ENCODE measurements around the gene ARHGAP4. TPM values are rescaled to one million over a fixed set of nuclear protein-coding genes. Genes with fewer than 3 reads are reported as not detected.

ARHGAP4 gene
- total and polyA plus RNA-seq, 10 of the 15 experiments (the other 5 are each of a cell fraction or from before 2014, with no cell fraction given): 0.71 to 120 (median 44.3) TPM

DNA sequence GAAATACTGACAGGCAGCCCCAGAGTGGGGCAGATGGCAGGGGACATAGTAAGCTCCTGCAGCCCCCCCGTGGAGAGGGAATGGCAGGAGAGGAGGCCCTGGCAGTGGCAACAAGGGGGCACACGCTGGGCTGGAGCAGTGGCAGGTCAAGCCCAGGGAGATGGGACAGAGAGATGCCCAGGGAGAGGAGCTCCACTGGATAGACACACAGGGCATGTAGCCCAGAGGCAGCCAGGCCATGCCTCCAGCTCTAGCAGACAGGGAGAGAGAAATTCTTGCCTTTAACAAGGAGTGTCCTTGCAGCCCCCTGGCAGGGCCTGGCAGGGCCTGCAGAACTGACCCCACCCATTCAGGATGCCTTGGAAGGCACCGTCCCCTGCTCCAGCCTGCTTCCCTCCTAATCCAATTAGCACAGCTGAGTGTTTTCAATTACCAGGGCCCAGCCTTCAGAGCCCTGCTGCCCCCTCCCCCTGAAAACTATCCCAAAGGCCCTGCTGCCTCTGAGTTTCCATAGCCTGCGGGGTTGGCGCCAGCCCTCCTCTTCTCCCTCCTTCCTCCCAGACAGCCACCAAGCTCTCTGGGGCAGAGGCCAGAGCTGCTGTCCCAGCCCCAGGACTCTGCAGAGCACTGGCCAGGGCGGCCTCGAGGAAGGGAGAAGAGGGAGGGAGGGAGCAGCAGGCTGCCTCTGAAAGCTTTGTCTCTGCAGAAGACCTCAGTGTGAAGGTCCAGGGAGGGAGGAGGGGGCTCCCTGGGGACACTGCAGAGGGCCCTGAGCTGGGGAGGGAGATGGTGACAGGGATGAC lies 52.6 kb downstream of the ARHGAP4 start:
- BruUV-seq (replicated peaks): no TSS peak
- no peak overlapping the region for H2AFZ ChIP-seq (ENCODE audit: control insufficient read depth, low read depth, low read length)
- H3K4me1 ChIP-seq (ENCODE audit: control insufficient read depth, insufficient read depth, low read length): no peaks in the 10 kb centered on the region
- ATAC-seq: no peak
- no peaks in the 10 kb centered on the region; the same call in 2 of the 3 replicates for H3K9me3 ChIP-seq (replicated peaks; ENCODE audit: control insufficient read depth, insufficient read depth, low read length)
- peaks cover 2% of the 10 kb centered on the region in 2 experiments; a peak in 3 of 4 replicates for H3K27me3 ChIP-seq (replicated peaks in 1 of 2; ENCODE audit: control insufficient read depth in 2 of 2, insufficient read depth in 2 of 2, low read length in 1 of 2)
- in situ Hi-C loops (cut with MboI) (no loop called here), intact Hi-C loops (cut with micrococcal nuclease; ENCODE audit: unreplicated experiment) (no loop called here)
- ChIA-PET CTCF (interaction anchor here (0.6 kb wide), 1 partner anchor 186 kb away, joined by 3 read pairs; no protein-coding TSS in a partner anchor), POLR2A (no interaction called here), RAD21 (ENCODE audit: unreplicated experiment) (no interaction called here), SMC1A (ENCODE audit: uncharacterized antibody, unreplicated experiment) (no interaction called here)
- no peak overlapping the region for H3K9ac ChIP-seq (ENCODE audit: control insufficient read depth, insufficient read depth, low read length)
- 3% methylated on average over 7 of the region's 7 CpGs for WGBS (ENCODE audit: insufficient coverage, insufficient replicate concordance, low lambda C conversion rate, missing lambda C conversion rate)
- H3K27ac ChIP-seq (ENCODE audit: control insufficient read depth, insufficient read depth): no peak overlapping the region
- no peaks in the 10 kb centered on the region for H3K36me3 ChIP-seq (ENCODE audit: control insufficient read depth in 2 of 2, insufficient read depth in 2 of 2, low read length in 1 of 2)
- TF ChIP-seq SP1 (IDR thresholded peaks at IDR 0.05; ENCODE audit: low read depth, low read length) (no peak), HDAC6 (IDR thresholded peaks at IDR 0.05; ENCODE audit: unreplicated experiment) (no peak), BHLHE40 (IDR thresholded peaks at IDR 0.05; ENCODE audit: borderline replicate concordance in 1 of 2, low read depth in 2 of 2, low read length in 1 of 2) (no peak), IRF3 (IDR thresholded peaks at IDR 0.05) (no peak), STAT3 (IDR thresholded peaks at IDR 0.05; ENCODE audit: low read depth, low read length) (no peak), ZNF384 (IDR thresholded peaks at IDR 0.05; ENCODE audit: borderline replicate concordance, low read depth, low read length) (no peak), TCF3 (IDR thresholded peaks at IDR 0.05; ENCODE audit: borderline replicate concordance, insufficient read depth, low read depth, low read length) (no peak), YBX1 (IDR thresholded peaks at IDR 0.05) (no peak)
- H3K79me2 ChIP-seq (ENCODE audit: control insufficient read depth, insufficient read depth, low read length): no peaks in the 10 kb centered on the region
- DNase-seq (ENCODE audit: low read depth, low spot score): no peak
- no peak for FAIRE-seq
- H4K20me1 ChIP-seq (ENCODE audit: control insufficient read depth, insufficient read depth): no peaks in the 10 kb centered on the region
- no peak overlapping the region for H3K4me2 ChIP-seq (ENCODE audit: control insufficient read depth, insufficient read depth)
- no peak overlapping the region for H3K4me3 ChIP-seq

All from GM12878 (cell line).